Measurements from ENCODE around the gene NT5C3A.
A peak's percentile ranks its signal among the peaks of the same experiment; 100 is the strongest.

The NT5C3A gene

GRCh38 chr7:33073243-33073642, 10.7 kb upstream of the NT5C3A start:
- no peak for DNase-seq

GRCh38 chr7:33072471-33072870, 9.9 kb upstream of the NT5C3A start:
- DNase-seq, result peak; percentile 73

GRCh38 chr7:33070831-33071230, 8.3 kb upstream of the NT5C3A start:
- DNase-seq, result no peak

GRCh38 chr7:33070277-33070676, 7.7 kb upstream of the NT5C3A start:
- DNase-seq, result no peak

GRCh38 chr7:33067921-33068320, 5.3 kb upstream of the NT5C3A start:
- no peak for DNase-seq

- DNase-seq, result no peak
Measured at GRCh38 chr7:33066771-33067170, 4.2 kb upstream of the NT5C3A start.

- no peak for DNase-seq
Measured at GRCh38 chr7:33065981-33066380, 3.4 kb upstream of the NT5C3A start.

GRCh38 chr7:33062782-33063443, 337 bp upstream of the NT5C3A start:
- DNase-seq, result peak; percentile 96

- DNase-seq, result no peak
Measured at GRCh38 chr7:33061282-33061937, 1.2 kb downstream of the NT5C3A start.

GRCh38 chr7:33059635-33060034, 2.9 kb downstream of the NT5C3A start:
- no peak for DNase-seq

- no peak for DNase-seq
Measured at GRCh38 chr7:33055158-33055557, 7.4 kb downstream of the NT5C3A start.

GRCh38 chr7:33054261-33054964, 8.2 kb downstream of the NT5C3A start:
- no peak for DNase-seq

GRCh38 chr7:33053721-33054120, 8.9 kb downstream of the NT5C3A start:
- DNase-seq, result no peak

GRCh38 chr7:33050535-33051318, 11.8 kb downstream of the NT5C3A start:
- DNase-seq, result peak; percentile 62

- DNase-seq, result no peak
Measured at GRCh38 chr7:33048704-33049103, 13.9 kb downstream of the NT5C3A start.

- DNase-seq, result no peak
Measured at GRCh38 chr7:33048257-33048656, 14.3 kb downstream of the NT5C3A start.

GRCh38 chr7:33044986-33045385, 17.6 kb downstream of the NT5C3A start:
- no peak for DNase-seq

GRCh38 chr7:33044401-33044718, 18.2 kb downstream of the NT5C3A start:
- DNase-seq, result no peak

GRCh38 chr7:33043501-33044400, 18.8 kb downstream of the NT5C3A start:
- no peak for DNase-seq

- DNase-seq, result no peak
Measured at GRCh38 chr7:33041631-33042428, 20.7 kb downstream of the NT5C3A start.

- DNase-seq, result no peak
Measured at GRCh38 chr7:33040803-33041516, 21.6 kb downstream of the NT5C3A start.

All from fibroblast of upper back skin (primary cell).